SK-N-SH (cell line): ENCODE data around the gene SNX5. TPM values are rescaled to one million over a fixed set of nuclear protein-coding genes. Genes with fewer than 3 reads are reported as not detected.

Experiments
- CTCF ChIA-PET: fragments of 300-600, 350-600 bp; formaldehyde crosslinking; extraction: SDS; loops from one replicate; lab custom pipeline; 2021; lab: Yijun Ruan, JAX
- POLR2A ChIA-PET: fragments of 350-600 bp; sonication (Branson Sonifier 250); formaldehyde crosslinking; extraction: SDS; loops from one replicate; lab custom pipeline; 2020; ENCODE audit warnings: antibody characterized with exemption, inconsistent platforms; lab: Yijun Ruan, JAX
- DNase-seq: peaks from one replicate; pipeline ENCODE4 v3.0.0; 2012
- H2AFZ ChIP-seq: fragments of 200-600 bp; sonication (generic); 2 replicates; pipeline ENCODE4 v1.8.1; 2016; ENCODE audit warnings: antibody characterized with exemption, mild to moderate bottlenecking, low read depth
- H3F3A ChIP-seq: fragments of 200-600 bp; sonication (generic); replicated peaks from 2 replicates; pipeline ENCODE3; 2016; ENCODE audit warnings: antibody characterized with exemption, mild to moderate bottlenecking; ENCODE audit not compliant: insufficient read depth
- H3K27ac ChIP-seq, 2 experiments: fragments of 200-500 bp in 1 of 2; fragments of 200-600 bp in 1 of 2; sonication (Bioruptor generic) in 1 of 2; sonication (generic), shearing (Covaris generic) in 1 of 2; 2 replicates each; pipeline versions ENCODE4 v1.5.1 to v1.6.1; 2014 to 2016; ENCODE audit warnings: low read depth in 2 of 2, inconsistent platforms in 1 of 2, low read length in 1 of 2, mild to moderate bottlenecking in 1 of 2, mixed read lengths in 1 of 2
- H3K27me3 ChIP-seq: fragments of 200-600 bp; sonication (generic), shearing (Covaris generic); 2 replicates; pipeline ENCODE4 v1.6.1; 2016; ENCODE audit warnings: mixed run types; ENCODE audit not compliant: insufficient read depth
- H3K36me3 ChIP-seq, 2 experiments: fragments of 200-500 bp in 1 of 2; fragments of 200-600 bp in 1 of 2; sonication (Bioruptor generic) in 1 of 2; sonication (generic) in 1 of 2; replicated peaks in 1 of 2; 2 replicates each; pipeline versions ENCODE3 to v1.5.1; 2014 to 2016; ENCODE audit warnings: low read length in 1 of 2, mild to moderate bottlenecking in 1 of 2; ENCODE audit not compliant: insufficient read depth in 2 of 2, control insufficient read depth in 1 of 2
- H3K4me1 ChIP-seq, 2 experiments: fragments of 200-500 bp in 1 of 2; fragments of 200-600 bp in 1 of 2; sonication (Bioruptor generic) in 1 of 2; sonication (generic), shearing (Covaris generic) in 1 of 2; 2 replicates each; pipeline versions ENCODE4 v1.5.1 to v1.6.1; 2014 to 2016; ENCODE audit warnings: low read depth in 1 of 2, low read length in 1 of 2, mixed run types in 1 of 2; ENCODE audit not compliant: insufficient read depth in 2 of 2, control insufficient read depth in 1 of 2
- H3K4me2 ChIP-seq: fragments of 200-600 bp; sonication (generic), shearing (Covaris generic); 2 replicates; pipeline ENCODE4 v1.6.1; 2017; ENCODE audit warnings: mixed run types
- H3K4me3 ChIP-seq, 2 experiments: fragments of 200-500 bp in 1 of 2; fragments of 200-600 bp in 1 of 2; sonication (Bioruptor generic) in 1 of 2; sonication (generic), shearing (Covaris generic) in 1 of 2; 2 replicates each; pipeline versions ENCODE4 v1.5.1 to v1.8.1; 2014 to 2016; ENCODE audit warnings: low read depth in 2 of 2, inconsistent platforms in 1 of 2, low read length in 1 of 2, mild to moderate bottlenecking in 1 of 2, mixed read lengths in 1 of 2, moderate library complexity in 1 of 2
- H3K79me2 ChIP-seq: fragments of 200-600 bp; sonication (generic); 2 replicates; pipeline ENCODE4 v1.8.1; 2017; ENCODE audit warnings: mild to moderate bottlenecking; ENCODE audit not compliant: insufficient read depth
- H3K9ac ChIP-seq: fragments of 200-600 bp; sonication (generic); 2 replicates; pipeline ENCODE4 v1.6.1; 2017; ENCODE audit warnings: mixed run types
- H3K9me2 ChIP-seq: fragments of 200-600 bp; sonication (generic); 2 replicates; pipeline ENCODE4 v1.6.1; 2017; ENCODE audit warnings: mixed run types
- H3K9me3 ChIP-seq: fragments of 200-600 bp; sonication (generic); 2 replicates; pipeline ENCODE4 v1.6.1; 2017; ENCODE audit warnings: mixed run types, mild to moderate bottlenecking, moderate library complexity
- H4K20me1 ChIP-seq: fragments of 200-600 bp; sonication (generic); 2 replicates; pipeline ENCODE4 v1.6.1; 2017; ENCODE audit warnings: mild to moderate bottlenecking, mixed run types; ENCODE audit not compliant: insufficient read depth
- CHD2 ChIP-seq: fragments of 150-350 bp; IDR thresholded peaks from 2 replicates; pipeline ENCODE4 v1.6.1; 2018; ENCODE audit warnings: low read length; ENCODE audit not compliant: partially characterized antibody
- ELF1 ChIP-seq: IDR thresholded peaks from 2 replicates; pipeline ENCODE4 v1.4.0; 2012
- EP300 ChIP-seq, 2 experiments: IDR thresholded peaks; 2 replicates each; pipeline versions ENCODE4 v1.4.0 to v1.6.1; 2012; ENCODE audit warnings: borderline replicate concordance in 1 of 2, low read depth in 1 of 2, low read length in 1 of 2
- FOSL2 ChIP-seq: IDR thresholded peaks from 2 replicates; pipeline ENCODE4 v1.4.0; 2012; ENCODE audit warnings: low read depth, mild to moderate bottlenecking, moderate library complexity, borderline replicate concordance
- FOXJ3 ChIP-seq: sonication (generic); formaldehyde crosslinking; IDR thresholded peaks from 2 replicates; pipeline ENCODE4 v1.5.1; 2020; ENCODE audit warnings: mild to moderate bottlenecking, missing genetic modification reagents
- FOXM1 ChIP-seq: IDR thresholded peaks from 2 replicates; pipeline ENCODE4 v1.4.0; 2012; ENCODE audit warnings: low read depth, mild to moderate bottlenecking
- JUND ChIP-seq: IDR thresholded peaks from 2 replicates; pipeline ENCODE4 v1.4.0; 2012
- MEF2A ChIP-seq: IDR thresholded peaks from 2 replicates; pipeline ENCODE4 v1.4.0; 2012; ENCODE audit warnings: low read depth, borderline replicate concordance
- MXI1 ChIP-seq: IDR thresholded peaks from 2 replicates; pipeline ENCODE4 v1.6.1; 2012; ENCODE audit warnings: mild to moderate bottlenecking, low read depth, low read length, improper control_type of control experiment
- NRF1 ChIP-seq: IDR thresholded peaks from 2 replicates; pipeline ENCODE4 v1.6.1; 2012; ENCODE audit warnings: low read depth, mild to moderate bottlenecking, low read length
- POLR2AphosphoS5 ChIP-seq: IDR thresholded peaks from 2 replicates; pipeline ENCODE4 v1.6.1; 2012; ENCODE audit warnings: low read depth, low read length
- RCOR1 ChIP-seq: fragments of 150-350 bp; IDR thresholded peaks from 2 replicates; pipeline ENCODE4 v1.6.1; 2017; ENCODE audit warnings: antibody characterized with exemption, low read length
- SIN3A ChIP-seq: IDR thresholded peaks from 2 replicates; pipeline ENCODE4 v1.6.1; 2012; ENCODE audit warnings: low read depth, mild to moderate bottlenecking, low read length, moderate library complexity, borderline replicate concordance
- TAF1 ChIP-seq: IDR thresholded peaks from 2 replicates; pipeline ENCODE4 v1.6.1; 2012; ENCODE audit warnings: low read depth, mild to moderate bottlenecking, low read length, moderate library complexity, borderline replicate concordance
- TEAD4 ChIP-seq: IDR thresholded peaks from 2 replicates; pipeline ENCODE4 v1.4.0; 2012; ENCODE audit warnings: mild to moderate bottlenecking, borderline replicate concordance; ENCODE audit not compliant: insufficient read depth
- YY1 ChIP-seq: IDR thresholded peaks from 2 replicates; pipeline ENCODE4 v1.4.0; 2012; ENCODE audit warnings: low read depth, mild to moderate bottlenecking
- WGBS: methylation state at CpG from one replicate; pipeline ENCODE4 v1.1.6; 2017; ENCODE audit warnings: low lambda C conversion rate; 5-methylcytosine and 5-hydroxymethylcytosine counted together
- polyA plus RNA-seq, 3 experiments: library from polyadenylated mRNA; depleted of rRNA; stranded (reverse); fragments of >200 nt; gene quantifications; 2 replicates each; pipeline ENCODE4 v1.2.3, GENCODE V29; 2012
- TF ChIP-seq, protein P1 (sequence below): IDR thresholded peaks from 2 replicates; pipeline ENCODE4 v1.4.0; 2012; ENCODE audit warnings: low read depth
- TF ChIP-seq, protein P2 (sequence below): fragments of 150-350 bp; IDR thresholded peaks from 2 replicates; pipeline ENCODE4 v1.6.1; 2017; ENCODE audit warnings: antibody characterized with exemption, low read length, low read depth, borderline replicate concordance
- TF ChIP-seq, protein P3 (sequence below): fragments of 150-350 bp; IDR thresholded peaks from 2 replicates; pipeline ENCODE4 v1.6.1; 2016; ENCODE audit warnings: mild to moderate bottlenecking, low read depth, low read length
- TF ChIP-seq, protein P4 (sequence below): IDR thresholded peaks from 2 replicates; pipeline ENCODE4 v1.4.0; 2012; ENCODE audit warnings: low read depth, borderline replicate concordance
- TF ChIP-seq, protein P5 (sequence below): IDR thresholded peaks from 2 replicates; pipeline ENCODE4 v1.4.0; 2012; ENCODE audit warnings: low read depth, borderline replicate concordance

The SNX5 gene
- polyA plus RNA-seq (2012; rRNA removed): 69.2 and 76.2 TPM in 2 replicates
- polyA plus RNA-seq (2012; cell fraction: cytosol; rRNA removed): 54.8 and 71.2 TPM in 2 replicates
- polyA plus RNA-seq (2012; cell fraction: nucleus; rRNA removed): 141 and 175 TPM in 2 replicates

DNA sequence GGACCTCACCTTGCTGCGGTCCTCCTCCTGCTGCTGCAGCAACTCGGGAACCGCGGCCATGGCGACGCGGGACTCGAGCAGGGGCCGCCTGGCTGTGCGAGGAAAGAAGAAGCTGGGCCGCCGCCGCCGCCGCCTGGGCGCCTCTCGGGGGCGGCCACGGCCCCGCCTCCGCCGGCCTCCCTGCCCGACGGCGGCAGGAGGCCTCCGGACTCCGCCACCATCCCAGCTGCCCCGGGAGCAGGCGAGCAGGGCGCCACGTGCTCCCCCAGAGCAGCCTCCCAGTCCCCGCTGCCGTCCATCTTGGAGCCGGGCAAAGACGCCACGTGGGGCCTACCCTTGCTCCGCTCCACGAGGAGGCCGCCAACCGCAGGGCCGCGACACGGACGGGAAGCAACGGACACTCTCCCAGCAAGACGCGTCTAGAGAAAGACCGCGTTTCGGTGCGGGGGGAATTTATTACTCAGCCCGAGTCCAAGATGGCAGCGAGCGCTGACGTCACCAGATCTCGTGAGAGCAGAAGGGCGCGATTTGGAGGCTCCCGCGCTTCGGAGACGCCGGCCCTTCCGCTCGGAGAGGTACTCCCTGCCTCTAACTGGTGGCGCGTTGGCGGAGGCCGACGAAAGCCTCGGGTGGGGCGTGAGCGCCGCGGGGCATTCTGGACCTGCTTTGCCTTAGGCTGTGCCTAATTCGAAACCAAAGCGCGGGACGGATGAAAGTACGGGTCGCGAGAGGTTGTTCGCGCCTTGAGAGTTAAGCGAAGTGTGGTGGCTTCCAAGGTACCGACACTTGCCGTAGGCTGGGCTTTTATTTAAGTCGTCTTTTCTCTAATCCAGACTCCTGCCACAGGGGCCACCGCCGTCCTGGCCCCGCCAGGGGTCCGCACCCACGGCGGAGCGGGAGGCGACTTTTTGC is at the start of gene SNX5, which contains the start of gene MGME1:
TSS of gene SNX5 (minus strand) at position 429 of the 912 bp plus-strand sequence. CDS start at position 60, 369 bp downstream.
TSS of gene MGME1 (plus strand) at position 653 of the 912 bp plus-strand sequence. CDS start 842 bp downstream, outside the sequence.
- peak within 1 kb of the TSS; percentile 96 to 100 for H3K27ac ChIP-seq
- POLR2A ChIA-PET: interaction anchor here (0.7 to 1.6 kb wide), 4 partner anchors 10 to 322 kb away, joined by 3 to 5 read pairs (median 3); no protein-coding TSS in a partner anchor
- peaks cover 32% of the 10 kb centered on the region in 2 experiments; a peak in 3 of 4 replicates for H3K4me1 ChIP-seq
- CTCF ChIA-PET: interaction anchor here (0.9 to 2.3 kb wide), 8 partner anchors 10 to 171 kb away, joined by 3 to 11 read pairs (median 4); no protein-coding TSS in a partner anchor
- under 1% methylated on average over 40 of the region's 96 CpGs for WGBS
- H2AFZ ChIP-seq: peak within 1 kb of the TSS; percentile 80; the same call in 1 of the 2 replicates
- peak within 1 kb of the TSS; percentile 86 for H3K4me2 ChIP-seq
- peak within 1 kb of the TSS; percentile 74 to 99 for H3K4me3 ChIP-seq
- peak within 1 kb of the TSS; percentile 97 for H3K9ac ChIP-seq
- peaks cover 6 to 15% of the 10 kb centered on the region in 2 experiments for H3K36me3 ChIP-seq
- H4K20me1 ChIP-seq: peaks cover 32% of the 10 kb centered on the region
- no peaks in the 10 kb centered on the region for H3K9me3 ChIP-seq
- no peaks in the 10 kb centered on the region for H3K9me2 ChIP-seq
- DNase-seq: peak; percentile 95
- peaks cover 23% of the 10 kb centered on the region for H3F3A ChIP-seq
- H3K27me3 ChIP-seq: no peaks in the 10 kb centered on the region
- H3K79me2 ChIP-seq: peaks cover 92% of the 10 kb centered on the region
- TF ChIP-seq EP300 (IDR thresholded peaks at IDR 0.05; ENCODE audit: borderline replicate concordance in 1 of 2, low read depth in 1 of 2, low read length in 1 of 2) (peak in 1 of 2 experiments; percentile 4; a peak in 2 of 4 replicates), YY1 (peak; percentile 98), CHD2 (peak; percentile 99), MXI1 (peak; percentile 86), TEAD4 (no peak), POLR2AphosphoS5 (peak; percentile 97), FOXM1 (peak; percentile 61), RCOR1 (peak; percentile 54; the same call in 1 of the 2 replicates), JUND (peak; percentile 19; the same call in 1 of the 2 replicates), MEF2A (no peak), FOSL2 (no peak), TAF1 (peak; percentile 72; the same call in 1 of the 2 replicates), FOXJ3 (CRISPR knock-in tag) (peak; percentile 63; the same call in 1 of the 2 replicates), SIN3A (peak; percentile 62; the same call in 1 of the 2 replicates), NRF1 (peak; percentile 36; the same call in 1 of the 2 replicates), ELF1 (peak; percentile 65)
- TF ChIP-seq, protein P1, sequence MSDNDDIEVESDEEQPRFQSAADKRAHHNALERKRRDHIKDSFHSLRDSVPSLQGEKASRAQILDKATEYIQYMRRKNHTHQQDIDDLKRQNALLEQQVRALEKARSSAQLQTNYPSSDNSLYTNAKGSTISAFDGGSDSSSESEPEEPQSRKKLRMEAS: peak; percentile 96
- TF ChIP-seq, protein P2, sequence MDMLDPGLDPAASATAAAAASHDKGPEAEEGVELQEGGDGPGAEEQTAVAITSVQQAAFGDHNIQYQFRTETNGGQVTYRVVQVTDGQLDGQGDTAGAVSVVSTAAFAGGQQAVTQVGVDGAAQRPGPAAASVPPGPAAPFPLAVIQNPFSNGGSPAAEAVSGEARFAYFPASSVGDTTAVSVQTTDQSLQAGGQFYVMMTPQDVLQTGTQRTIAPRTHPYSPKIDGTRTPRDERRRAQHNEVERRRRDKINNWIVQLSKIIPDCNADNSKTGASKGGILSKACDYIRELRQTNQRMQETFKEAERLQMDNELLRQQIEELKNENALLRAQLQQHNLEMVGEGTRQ: peak; percentile 42; the same call in 1 of the 2 replicates
- TF ChIP-seq, protein P3, sequence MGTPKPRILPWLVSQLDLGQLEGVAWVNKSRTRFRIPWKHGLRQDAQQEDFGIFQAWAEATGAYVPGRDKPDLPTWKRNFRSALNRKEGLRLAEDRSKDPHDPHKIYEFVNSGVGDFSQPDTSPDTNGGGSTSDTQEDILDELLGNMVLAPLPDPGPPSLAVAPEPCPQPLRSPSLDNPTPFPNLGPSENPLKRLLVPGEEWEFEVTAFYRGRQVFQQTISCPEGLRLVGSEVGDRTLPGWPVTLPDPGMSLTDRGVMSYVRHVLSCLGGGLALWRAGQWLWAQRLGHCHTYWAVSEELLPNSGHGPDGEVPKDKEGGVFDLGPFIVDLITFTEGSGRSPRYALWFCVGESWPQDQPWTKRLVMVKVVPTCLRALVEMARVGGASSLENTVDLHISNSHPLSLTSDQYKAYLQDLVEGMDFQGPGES: no peak
- TF ChIP-seq, protein P4, sequence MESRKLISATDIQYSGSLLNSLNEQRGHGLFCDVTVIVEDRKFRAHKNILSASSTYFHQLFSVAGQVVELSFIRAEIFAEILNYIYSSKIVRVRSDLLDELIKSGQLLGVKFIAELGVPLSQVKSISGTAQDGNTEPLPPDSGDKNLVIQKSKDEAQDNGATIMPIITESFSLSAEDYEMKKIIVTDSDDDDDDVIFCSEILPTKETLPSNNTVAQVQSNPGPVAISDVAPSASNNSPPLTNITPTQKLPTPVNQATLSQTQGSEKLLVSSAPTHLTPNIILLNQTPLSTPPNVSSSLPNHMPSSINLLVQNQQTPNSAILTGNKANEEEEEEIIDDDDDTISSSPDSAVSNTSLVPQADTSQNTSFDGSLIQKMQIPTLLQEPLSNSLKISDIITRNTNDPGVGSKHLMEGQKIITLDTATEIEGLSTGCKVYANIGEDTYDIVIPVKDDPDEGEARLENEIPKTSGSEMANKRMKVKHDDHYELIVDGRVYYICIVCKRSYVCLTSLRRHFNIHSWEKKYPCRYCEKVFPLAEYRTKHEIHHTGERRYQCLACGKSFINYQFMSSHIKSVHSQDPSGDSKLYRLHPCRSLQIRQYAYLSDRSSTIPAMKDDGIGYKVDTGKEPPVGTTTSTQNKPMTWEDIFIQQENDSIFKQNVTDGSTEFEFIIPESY: peak; percentile 99
- TF ChIP-seq, protein P5, sequence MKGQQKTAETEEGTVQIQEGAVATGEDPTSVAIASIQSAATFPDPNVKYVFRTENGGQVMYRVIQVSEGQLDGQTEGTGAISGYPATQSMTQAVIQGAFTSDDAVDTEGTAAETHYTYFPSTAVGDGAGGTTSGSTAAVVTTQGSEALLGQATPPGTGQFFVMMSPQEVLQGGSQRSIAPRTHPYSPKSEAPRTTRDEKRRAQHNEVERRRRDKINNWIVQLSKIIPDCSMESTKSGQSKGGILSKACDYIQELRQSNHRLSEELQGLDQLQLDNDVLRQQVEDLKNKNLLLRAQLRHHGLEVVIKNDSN: peak; percentile 91
